Tibial nerve (tissue), 4 donors: ENCODE results near the gene AK9. TPM values are rescaled to one million over a fixed set of nuclear protein-coding genes. Genes with fewer than 3 reads are reported as not detected.
A peak's percentile ranks its signal among the peaks of the same experiment; 100 is the strongest.

ENCODE experiments used
- DNase-seq, 2 donors: peaks; one replicate each; pipeline ENCODE4 v3.0.0-alpha.2; 2019; ENCODE audit warnings: low spot score in 2 of 2
- H3K27ac ChIP-seq, 4 donors: fragments of 200-600 bp; sonication (generic) in 3 of 4; one replicate each; pipeline ENCODE4 v1.5.1; 2017 to 2019; ENCODE audit warnings: mild to moderate bottlenecking in 1 of 4
- H3K27me3 ChIP-seq, 2 donors: fragments of 200-600 bp; sonication (generic) in 1 of 2; one replicate each; pipeline versions ENCODE4 v1.5.1 to v1.6.0; 2017 to 2019
- H3K36me3 ChIP-seq, 3 donors: fragments of 200-600 bp; sonication (generic); one replicate each; pipeline ENCODE4 v1.5.1; 2018 to 2019
- H3K4me1 ChIP-seq, 4 donors: fragments of 200-600 bp; sonication (generic) in 3 of 4; one replicate each; pipeline ENCODE4 v1.5.1; 2017 to 2019
- H3K4me3 ChIP-seq, 4 donors: fragments of 200-600 bp; sonication (generic) in 3 of 4; one replicate each; pipeline ENCODE4 v1.5.1; 2017 to 2019; ENCODE audit warnings: mild to moderate bottlenecking in 1 of 4, moderate library complexity in 1 of 4
- H3K9me3 ChIP-seq, 4 donors: fragments of 200-600 bp; sonication (generic) in 3 of 4; one replicate each; pipeline ENCODE4 v1.5.1; 2017 to 2019
- EP300 ChIP-seq, 2 donors: sonication (generic); formaldehyde crosslinking; IDR thresholded peaks; one replicate each; pipeline ENCODE4 v1.6.1; 2017; ENCODE audit warnings: antibody characterized with exemption in 2 of 2, mild to moderate bottlenecking in 1 of 2
- POLR2A ChIP-seq, 2 donors: fragments of 450-650 bp; IDR thresholded peaks; one replicate each; pipeline ENCODE4 v1.6.1; 2017; ENCODE audit warnings: antibody characterized with exemption in 2 of 2, mild to moderate bottlenecking in 2 of 2, moderate library complexity in 2 of 2
- WGBS, 2 donors: methylation state at CpG; one replicate each; pipeline ENCODE4 v1.1.5; 2018; 5-methylcytosine and 5-hydroxymethylcytosine counted together
- total RNA-seq, 4 donors: library from RNA; depleted of rRNA; stranded (reverse); fragments of >200 nt; gene quantifications; one replicate each; pipeline ENCODE4 v1.1.0, GENCODE V29; 2016
- TF ChIP-seq, protein P1 (sequence below), 5 experiments: fragments of 200-600 bp in 3 of 5; fragments of 450-650 bp in 2 of 5; sonication (generic) in 3 of 5; IDR thresholded peaks; one replicate each; pipeline ENCODE4 v1.5.1; 2016 to 2019; ENCODE audit warnings: antibody characterized with exemption in 5 of 5, mild to moderate bottlenecking in 3 of 5, moderate library complexity in 2 of 5

Gene AK9
- total RNA-seq, 4 donors from 2014 or later = 8.1 to 19.8 (median 14.1) TPM

- no peak overlapping the region for H3K4me3 ChIP-seq
- H3K27me3 ChIP-seq = no peaks in the 10 kb centered on the region
- 90 to 94% methylated on average over 2 of the region's 2 CpGs for WGBS, 2 donors
- no peaks in the 10 kb centered on the region for H3K4me1 ChIP-seq
- TF ChIP-seq EP300 (IDR thresholded peaks at IDR 0.05) (no peak), POLR2A (IDR thresholded peaks at IDR 0.05) (no peak)
- TF ChIP-seq, protein P1, sequence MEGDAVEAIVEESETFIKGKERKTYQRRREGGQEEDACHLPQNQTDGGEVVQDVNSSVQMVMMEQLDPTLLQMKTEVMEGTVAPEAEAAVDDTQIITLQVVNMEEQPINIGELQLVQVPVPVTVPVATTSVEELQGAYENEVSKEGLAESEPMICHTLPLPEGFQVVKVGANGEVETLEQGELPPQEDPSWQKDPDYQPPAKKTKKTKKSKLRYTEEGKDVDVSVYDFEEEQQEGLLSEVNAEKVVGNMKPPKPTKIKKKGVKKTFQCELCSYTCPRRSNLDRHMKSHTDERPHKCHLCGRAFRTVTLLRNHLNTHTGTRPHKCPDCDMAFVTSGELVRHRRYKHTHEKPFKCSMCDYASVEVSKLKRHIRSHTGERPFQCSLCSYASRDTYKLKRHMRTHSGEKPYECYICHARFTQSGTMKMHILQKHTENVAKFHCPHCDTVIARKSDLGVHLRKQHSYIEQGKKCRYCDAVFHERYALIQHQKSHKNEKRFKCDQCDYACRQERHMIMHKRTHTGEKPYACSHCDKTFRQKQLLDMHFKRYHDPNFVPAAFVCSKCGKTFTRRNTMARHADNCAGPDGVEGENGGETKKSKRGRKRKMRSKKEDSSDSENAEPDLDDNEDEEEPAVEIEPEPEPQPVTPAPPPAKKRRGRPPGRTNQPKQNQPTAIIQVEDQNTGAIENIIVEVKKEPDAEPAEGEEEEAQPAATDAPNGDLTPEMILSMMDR (IDR thresholded peaks at IDR 0.05) = no peak
- no peaks in the 10 kb centered on the region for H3K36me3 ChIP-seq
- H3K27ac ChIP-seq = no peak overlapping the region
- no peaks in the 10 kb centered on the region for H3K9me3 ChIP-seq
- DNase-seq = no peak
These were observed 184.7 kb downstream of the AK9 start for GRCh38 chr6:109506314-109506713.

- 66 to 82% methylated on average over 10 of the region's 10 CpGs for WGBS, 2 donors
- no peaks in the 10 kb centered on the region for H3K27me3 ChIP-seq
- no peaks in the 10 kb centered on the region for H3K36me3 ChIP-seq
- DNase-seq = no peak
- H3K4me3 ChIP-seq = no peak overlapping the region
- TF ChIP-seq, protein P1 (IDR thresholded peaks at IDR 0.05) = no peak
- no peak for TF ChIP-seq EP300 (IDR thresholded peaks at IDR 0.05)
- no peak for TF ChIP-seq POLR2A (IDR thresholded peaks at IDR 0.05)
- H3K9me3 ChIP-seq = no peaks in the 10 kb centered on the region
- H3K4me1 ChIP-seq = no peaks in the 10 kb centered on the region
- H3K27ac ChIP-seq = no peak overlapping the region
These were observed 187.4 kb downstream of the AK9 start for GRCh38 chr6:109503327-109504224.

DNA sequence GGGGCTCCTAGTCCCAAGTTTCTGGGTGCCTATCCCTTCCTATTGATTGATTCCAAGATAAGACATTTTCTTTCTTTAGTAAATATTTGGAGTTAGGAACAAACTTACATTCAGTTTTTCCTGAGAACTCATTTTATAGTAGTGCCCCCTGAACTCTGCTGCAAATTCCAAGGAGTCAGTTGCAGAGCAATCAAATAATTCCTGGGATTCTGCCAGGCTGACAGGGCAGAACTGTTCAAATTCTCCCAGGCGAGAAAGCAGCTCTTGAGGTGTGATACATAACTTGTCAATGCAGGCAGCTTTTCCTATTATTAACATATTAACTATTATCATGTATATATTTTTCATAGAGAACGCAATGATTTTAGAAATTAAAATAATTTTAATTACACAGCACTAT is 192.1 kb downstream of the AK9 start:
- no peaks in the 10 kb centered on the region for H3K27me3 ChIP-seq
- no peaks in the 10 kb centered on the region for H3K9me3 ChIP-seq
- DNase-seq = no peak
- H3K4me3 ChIP-seq = no peak overlapping the region
- WGBS, 2 donors = 56 to 57% methylated on average over 2 of the region's 2 CpGs
- H3K36me3 ChIP-seq = no peaks in the 10 kb centered on the region
- H3K27ac ChIP-seq = no peak overlapping the region
- H3K4me1 ChIP-seq = peaks cover 0 to 7% (median 0%) of the 10 kb centered on the region in 4 donors
- TF ChIP-seq EP300 (IDR thresholded peaks at IDR 0.05) (no peak), POLR2A (IDR thresholded peaks at IDR 0.05) (no peak)
- TF ChIP-seq, protein P1 (IDR thresholded peaks at IDR 0.05) = no peak

DNA sequence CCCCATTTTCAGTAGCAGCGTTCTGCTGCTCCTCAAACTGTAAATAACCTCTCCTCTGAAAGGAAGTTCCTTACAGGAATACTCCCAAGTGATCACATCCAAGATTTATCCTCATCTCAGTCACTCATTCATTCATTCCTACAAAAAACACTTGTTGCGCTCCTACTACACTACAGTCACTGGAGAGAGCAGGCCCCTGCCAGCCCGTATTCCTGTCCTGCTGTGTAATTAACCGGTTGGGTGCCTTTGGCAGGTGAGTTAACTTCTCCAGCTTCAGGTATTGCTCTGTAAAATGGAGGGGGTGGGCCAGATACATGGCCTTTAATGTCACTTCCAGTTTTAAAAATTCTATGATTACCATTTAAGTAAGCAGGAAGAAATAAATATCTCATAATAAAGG is 192.9 kb downstream of the AK9 start:
- no peak overlapping the region for H3K4me3 ChIP-seq
- no peaks in the 10 kb centered on the region for H3K9me3 ChIP-seq
- peaks cover 0 to 7% (median 0%) of the 10 kb centered on the region in 4 donors for H3K4me1 ChIP-seq
- no peak for TF ChIP-seq EP300 (IDR thresholded peaks at IDR 0.05)
- no peak for TF ChIP-seq POLR2A (IDR thresholded peaks at IDR 0.05)
- TF ChIP-seq, protein P1 (IDR thresholded peaks at IDR 0.05) = no peak
- H3K36me3 ChIP-seq = no peaks in the 10 kb centered on the region
- no peak overlapping the region for H3K27ac ChIP-seq
- DNase-seq = no peak
- WGBS, 2 donors = 73 to 74% methylated on average over 4 of the region's 4 CpGs
- H3K27me3 ChIP-seq = no peaks in the 10 kb centered on the region

GRCh38 chr6:109496036-109496772 is 194.8 kb downstream of the AK9 start:
- no peak for TF ChIP-seq EP300 (IDR thresholded peaks at IDR 0.05)
- TF ChIP-seq, protein P1 (IDR thresholded peaks at IDR 0.05) = no peak
- no peak for TF ChIP-seq POLR2A (IDR thresholded peaks at IDR 0.05)
- no peak for DNase-seq
- H3K36me3 ChIP-seq = no peaks in the 10 kb centered on the region
- no peak overlapping the region for H3K4me3 ChIP-seq
- peaks cover 0 to 10% (median 0%) of the 10 kb centered on the region in 4 donors for H3K4me1 ChIP-seq
- 64 to 65% methylated on average over 9 of the region's 9 CpGs for WGBS, 2 donors
- H3K27me3 ChIP-seq = no peaks in the 10 kb centered on the region
- H3K9me3 ChIP-seq = no peaks in the 10 kb centered on the region
- peak overlapping the region in 2 of 4 donors; percentile 8 to 42 for H3K27ac ChIP-seq
